ENCODE results near the gene RGL2.

DNA sequence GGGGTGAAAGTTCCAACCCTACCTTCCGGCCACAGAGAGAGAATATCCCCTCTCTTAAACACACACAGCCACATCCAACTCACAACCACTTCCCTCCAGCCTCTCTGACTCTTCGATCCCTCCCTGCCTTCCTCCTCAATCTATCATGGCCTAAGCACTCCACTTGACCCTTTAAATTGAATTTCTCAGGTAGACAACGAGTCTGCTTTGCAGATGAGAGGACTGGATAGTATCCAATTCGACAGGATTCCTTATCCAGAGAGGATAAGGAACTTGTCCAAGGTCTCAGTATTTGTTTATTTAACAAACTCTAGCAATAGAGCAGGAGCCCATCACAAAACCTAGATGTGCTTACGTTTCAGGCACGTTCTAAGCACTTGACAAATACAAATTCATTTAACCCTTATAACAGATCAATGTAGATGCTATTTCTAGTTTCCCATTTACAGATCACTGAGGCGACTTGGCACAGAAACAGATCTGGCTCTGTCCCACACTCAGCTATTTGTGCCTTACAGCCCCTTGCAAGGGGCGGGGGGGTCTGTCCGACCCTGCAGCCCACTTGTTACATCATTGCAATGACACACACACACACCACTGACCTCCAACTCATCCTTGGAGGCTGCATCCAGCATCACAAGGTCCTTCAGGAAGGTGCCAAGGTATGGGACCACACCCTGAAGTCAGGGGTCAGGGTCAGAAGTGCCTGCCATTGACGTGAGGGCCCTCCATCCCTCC, 4.5 kb downstream of the RGL2 start:
- TF ChIP-seq CTCF (IDR thresholded peaks at IDR 0.05), result no peak
- no peak for TF ChIP-seq EZH2 (IDR thresholded peaks at IDR 0.05; ENCODE audit: borderline replicate concordance, insufficient read depth, low read depth, low read length, poor library complexity, severe bottlenecking)

Measured in B cell (primary cell).